CD4-positive, alpha-beta T cell treated with Interleukin-15 for 4 hours (primary cell): Measurements from ENCODE around the gene XK.
"Not testable (repeated sequence)": the region's sequence is repeated elsewhere in the genome, so short reads cannot be mapped to it uniquely, and the experiment has no call there.

Experiments
- DNase-seq: peaks from one replicate; pipeline ENCODE4 v3.0.0-alpha.2; 2020; ENCODE audit warnings: low spot score

The XK gene

DNA sequence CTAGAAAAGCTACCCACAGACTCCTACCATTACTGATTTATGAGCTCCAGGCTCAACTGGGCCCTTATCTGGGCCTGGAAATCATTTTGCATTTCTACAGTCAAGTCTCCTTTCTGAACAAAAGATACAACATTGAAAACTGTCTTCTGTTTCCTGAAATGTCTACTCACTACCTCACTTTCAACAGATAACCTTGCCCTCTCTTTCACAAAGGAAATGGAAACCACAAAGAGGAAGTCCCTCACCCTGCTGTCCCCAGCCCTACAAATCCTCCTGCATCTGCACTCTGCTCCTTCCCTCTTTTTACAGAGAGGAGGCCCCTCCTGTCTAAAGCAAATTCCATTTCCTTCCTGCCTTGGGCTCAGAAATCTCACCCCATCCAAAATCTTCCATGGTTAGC, 69.4 kb downstream of the XK start:
- peak; percentile 20 for DNase-seq

DNA sequence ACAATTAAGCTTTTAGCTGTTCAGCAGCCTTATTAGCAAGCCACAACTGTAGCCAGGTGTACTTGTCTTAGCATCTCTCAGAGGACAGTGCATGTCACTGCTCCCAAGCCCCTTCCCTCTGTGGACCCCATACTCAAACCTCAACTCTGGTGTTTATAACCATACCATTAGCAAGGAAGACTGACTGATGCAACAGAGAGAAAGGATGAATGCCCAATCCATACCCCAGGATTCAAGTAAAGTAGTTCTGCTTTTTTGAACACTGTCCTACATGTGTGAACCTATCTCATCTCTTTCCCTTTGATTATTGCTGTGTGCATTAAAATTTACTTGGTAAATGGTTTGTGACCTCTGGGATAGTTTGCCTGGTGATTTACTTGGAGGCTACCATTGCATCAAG, 71.5 kb downstream of the XK start:
- no peak for DNase-seq

DNA sequence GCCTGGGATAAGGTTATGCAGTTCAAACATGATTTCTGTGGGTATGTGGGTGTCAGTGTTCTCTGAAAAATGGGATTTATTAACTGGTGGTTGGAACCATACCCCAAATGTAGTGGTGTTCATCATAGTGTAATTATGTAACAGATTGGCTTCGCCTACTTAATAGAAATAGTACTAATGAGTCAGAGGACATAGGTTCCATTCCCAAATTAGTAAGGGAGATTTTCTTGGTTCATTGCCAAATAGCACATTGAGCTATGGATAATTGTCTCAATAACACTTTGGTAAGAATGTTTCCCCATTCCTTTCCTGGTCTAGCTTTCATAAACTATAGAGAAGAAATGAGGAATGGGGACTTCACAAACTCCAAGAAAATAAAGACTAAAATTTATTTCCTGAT, 73.8 kb downstream of the XK start:
- no peak for DNase-seq

DNA sequence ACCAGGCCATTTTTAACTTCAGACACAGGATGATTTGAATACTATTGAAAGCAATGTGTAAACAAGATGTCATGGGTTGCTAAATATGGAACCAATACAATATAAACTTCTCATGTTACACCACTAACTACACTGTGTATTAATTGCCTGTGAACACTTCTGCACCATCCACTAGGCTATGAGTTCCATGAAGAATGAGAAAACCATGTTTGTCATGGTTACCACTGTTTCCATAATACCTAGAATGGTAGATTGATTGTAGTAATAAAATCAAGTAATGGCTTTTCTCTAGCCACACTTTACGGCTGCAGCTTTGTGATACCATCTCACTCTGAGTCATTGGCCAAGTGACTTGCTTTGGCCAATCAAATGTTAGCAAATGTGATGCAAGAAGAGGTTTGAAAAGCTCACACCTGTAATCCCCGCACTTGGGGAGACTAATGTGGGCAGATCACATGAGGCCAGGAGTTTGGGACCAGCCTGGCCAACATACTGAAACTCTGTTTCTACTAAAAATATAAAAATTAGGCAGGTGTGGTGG, 74.4 kb downstream of the XK start:
- DNase-seq = no peak

DNA sequence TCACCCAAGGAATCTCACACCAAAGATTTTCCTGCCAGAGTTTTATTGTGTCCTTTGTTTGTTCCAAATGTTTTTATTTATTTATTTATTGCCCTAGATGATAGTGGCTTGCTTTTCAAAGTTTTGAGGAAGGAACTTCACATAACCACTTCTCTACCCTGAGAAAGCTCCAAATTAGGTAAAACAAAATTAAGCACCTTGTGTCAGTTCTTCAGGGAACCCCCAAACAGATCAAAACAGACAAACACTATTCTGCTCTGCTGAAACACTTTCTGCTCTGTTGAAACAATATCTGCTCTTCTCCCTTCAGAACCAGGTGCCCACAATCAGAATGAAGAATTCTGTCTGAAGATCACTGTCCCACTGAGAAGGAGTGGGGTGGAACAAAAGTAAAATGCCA, 77.8 kb downstream of the XK start:
- DNase-seq = no peak

DNA sequence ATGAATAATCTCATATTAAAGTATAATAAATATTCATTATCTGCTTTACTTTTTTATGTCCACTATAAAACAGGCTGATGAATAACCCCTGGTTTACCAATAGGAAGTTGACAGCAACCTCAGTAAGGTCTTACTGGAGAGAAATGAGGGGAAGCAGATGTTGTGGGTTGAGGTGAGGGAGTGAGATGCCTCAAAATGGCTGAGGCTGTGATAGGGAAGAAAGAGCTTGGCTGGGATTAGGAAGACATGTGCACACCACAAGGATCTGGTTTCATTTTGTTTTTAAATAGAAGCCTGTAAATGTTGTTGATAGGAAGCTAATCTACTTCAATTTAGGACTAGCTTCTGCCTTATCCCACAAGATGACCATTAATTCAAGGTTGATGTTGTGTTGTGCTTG, 79.9 kb downstream of the XK start:
- no peak for DNase-seq

DNA sequence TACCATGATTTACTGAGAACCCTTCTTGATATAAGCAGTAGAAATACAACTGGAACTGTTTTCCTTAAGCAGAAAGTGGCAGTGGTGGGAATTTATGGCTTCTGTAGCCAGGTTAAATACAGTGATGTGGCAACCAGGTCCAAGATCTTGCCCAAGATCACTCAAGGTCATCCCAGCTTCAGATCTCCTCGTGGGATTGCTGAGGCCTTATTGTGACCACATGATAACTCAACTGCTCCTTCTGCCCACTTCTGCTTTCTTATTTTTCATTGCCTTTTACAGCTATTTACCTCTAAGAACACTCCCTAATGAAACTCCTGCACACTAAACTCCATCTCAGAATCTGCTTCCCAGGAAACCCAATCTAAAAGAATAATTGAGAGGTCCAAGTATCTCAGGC, 81.8 kb downstream of the XK start:
- DNase-seq = no peak

DNA sequence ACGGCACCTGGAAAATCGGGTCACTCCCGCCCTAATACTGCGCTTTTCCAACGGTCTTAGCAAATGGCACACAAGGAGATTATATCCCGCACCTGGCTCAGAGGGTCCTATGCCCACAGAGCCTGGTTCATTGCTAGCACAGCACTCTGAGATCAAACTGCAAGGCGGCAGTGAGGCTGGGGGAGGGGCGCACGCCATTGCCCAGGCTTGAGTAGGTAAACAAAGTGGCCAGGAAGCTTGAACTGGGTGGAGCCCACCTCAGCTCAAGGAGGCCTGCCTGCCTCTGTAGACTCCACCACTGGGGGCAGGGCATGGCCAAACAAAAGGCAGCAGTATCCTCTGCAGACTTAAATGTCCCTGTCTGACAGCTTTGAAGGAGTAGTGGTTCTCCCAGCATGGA, 83.3 kb downstream of the XK start:
- not testable (repeated sequence) for DNase-seq

DNA sequence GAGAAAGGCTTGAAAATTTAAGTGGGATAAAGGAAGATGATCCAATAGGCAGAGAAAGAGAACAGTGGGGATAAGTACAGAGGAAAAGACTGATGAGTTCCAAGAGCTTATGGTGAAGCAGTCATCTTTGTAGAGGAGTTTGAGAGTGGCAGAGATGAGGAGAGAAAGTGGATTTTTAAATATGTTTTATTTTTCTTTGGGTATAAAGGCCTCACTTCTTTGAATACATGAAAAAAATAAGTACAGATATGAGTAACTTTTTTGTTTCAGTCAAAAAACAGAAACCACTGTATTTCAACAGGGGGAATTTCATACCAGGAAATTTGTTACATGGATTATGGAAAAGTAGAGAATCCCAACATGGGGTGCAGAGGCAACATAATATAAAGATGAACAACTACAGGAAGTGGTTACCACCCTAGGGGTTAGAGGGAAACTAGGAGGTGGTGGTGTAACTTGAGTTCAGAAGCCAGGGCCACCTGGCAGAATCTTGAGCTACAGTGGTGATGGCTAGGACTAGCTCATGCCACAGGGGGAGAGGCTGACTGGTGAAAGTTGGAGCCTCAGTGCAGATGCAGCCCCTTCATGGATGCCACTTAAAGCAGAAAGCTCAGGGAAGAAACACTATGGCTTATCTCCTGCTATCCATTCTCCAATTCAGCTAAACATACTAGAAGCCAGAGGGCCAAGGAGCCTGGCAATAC, 90.8 kb downstream of the XK start:
- DNase-seq = no peak

DNA sequence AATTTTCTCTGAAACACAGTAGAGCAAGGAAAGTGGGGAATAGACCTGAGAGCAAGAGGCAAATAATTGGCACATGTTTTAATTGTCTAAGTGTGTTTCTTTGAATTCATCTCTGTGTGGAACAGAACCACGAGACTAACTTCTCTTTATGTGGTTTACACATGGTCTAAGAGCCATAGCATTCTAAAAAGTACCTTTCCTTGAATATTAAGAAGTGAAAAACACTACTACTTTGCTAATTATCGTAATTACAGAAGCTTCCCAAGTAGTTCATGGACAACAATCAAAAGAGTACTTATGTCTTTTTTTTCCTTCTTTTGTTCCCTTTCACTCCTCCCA, 91.4 kb downstream of the XK start:
- no peak for DNase-seq

DNA sequence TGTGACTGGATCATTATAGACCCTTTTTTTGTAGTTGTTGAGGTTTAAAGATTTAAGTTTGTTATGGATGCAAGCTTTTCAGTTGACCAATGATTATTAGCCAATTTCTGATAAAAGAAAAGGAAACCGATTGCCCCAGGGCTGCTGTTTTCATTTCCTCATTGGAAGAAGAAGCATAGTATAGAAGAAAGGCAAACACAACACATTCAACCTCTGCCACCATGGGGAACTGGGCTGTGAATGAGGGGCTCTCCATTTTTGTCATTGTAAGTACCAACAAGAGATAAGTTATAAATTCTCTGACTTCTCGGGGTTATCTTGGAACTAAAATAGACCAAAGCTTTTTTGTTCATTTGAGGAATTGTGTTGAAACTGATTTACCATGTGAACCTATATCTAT, 94.3 kb downstream of the XK start, which contains the start of gene CYBB:
CYBB (plus strand) TSS at position 203 of the 400 bp plus-strand sequence; CDS start at position 222, 19 bp downstream.
- no peak for DNase-seq

DNA sequence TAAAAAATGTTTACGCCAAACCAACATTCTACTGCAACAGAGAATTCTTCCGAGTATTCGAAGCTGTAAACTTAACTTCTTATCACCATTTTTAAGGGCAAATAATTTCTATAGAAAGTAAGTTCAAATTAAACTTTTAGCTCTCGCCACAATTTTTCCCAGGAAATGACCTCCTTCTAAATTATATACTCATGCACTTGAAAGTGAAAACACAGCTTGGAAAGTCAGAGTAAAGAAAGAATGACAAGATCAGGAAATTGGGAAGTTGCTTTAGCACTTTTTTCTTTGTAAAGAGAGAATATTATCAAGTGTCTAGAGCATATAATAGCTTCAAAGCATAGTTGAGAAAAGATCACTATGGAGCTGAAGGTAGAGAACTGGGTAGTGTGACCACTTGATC, 95.5 kb downstream of the XK start:
- DNase-seq = no peak
